LNCAP (cell line): ENCODE measurements around the gene CCDC180.

Source experiments
- CTCF ChIP-seq: fragments of 450-650 bp; IDR thresholded peaks from 2 replicates; pipeline ENCODE4 v1.5.1; 2017; ENCODE audit warnings: mild to moderate bottlenecking

The CCDC180 gene

GRCh38 chr9:97304586-97304985 lies 2.9 kb upstream of the CCDC180 start:
- TF ChIP-seq CTCF: no peak

GRCh38 chr9:97305501-97306298 lies 1.8 kb upstream of the CCDC180 start:
- TF ChIP-seq CTCF: no peak

- no peak for TF ChIP-seq CTCF
Measured at GRCh38 chr9:97307091-97307490, 368 bp upstream of the CCDC180 start.

- no peak for TF ChIP-seq CTCF
Measured at GRCh38 chr9:97309260-97309659, 1.8 kb downstream of the CCDC180 start.

GRCh38 chr9:97310023-97310422 lies 2.6 kb downstream of the CCDC180 start:
- no peak for TF ChIP-seq CTCF

GRCh38 chr9:97310896-97311295 lies 3.4 kb downstream of the CCDC180 start:
- no peak for TF ChIP-seq CTCF

GRCh38 chr9:97311798-97312500 lies 4.5 kb downstream of the CCDC180 start:
- TF ChIP-seq CTCF: no peak
